ENCODE measurements around the gene DCXR. TPM values are rescaled to one million over a fixed set of nuclear protein-coding genes. Genes with fewer than 3 reads are reported as not detected.

Gene DCXR
- total and polyA plus RNA-seq, 2 of the 13 experiments (the other 11 are each of a cell fraction or from before 2014, with no cell fraction given): 287 to 311 TPM

DNA sequence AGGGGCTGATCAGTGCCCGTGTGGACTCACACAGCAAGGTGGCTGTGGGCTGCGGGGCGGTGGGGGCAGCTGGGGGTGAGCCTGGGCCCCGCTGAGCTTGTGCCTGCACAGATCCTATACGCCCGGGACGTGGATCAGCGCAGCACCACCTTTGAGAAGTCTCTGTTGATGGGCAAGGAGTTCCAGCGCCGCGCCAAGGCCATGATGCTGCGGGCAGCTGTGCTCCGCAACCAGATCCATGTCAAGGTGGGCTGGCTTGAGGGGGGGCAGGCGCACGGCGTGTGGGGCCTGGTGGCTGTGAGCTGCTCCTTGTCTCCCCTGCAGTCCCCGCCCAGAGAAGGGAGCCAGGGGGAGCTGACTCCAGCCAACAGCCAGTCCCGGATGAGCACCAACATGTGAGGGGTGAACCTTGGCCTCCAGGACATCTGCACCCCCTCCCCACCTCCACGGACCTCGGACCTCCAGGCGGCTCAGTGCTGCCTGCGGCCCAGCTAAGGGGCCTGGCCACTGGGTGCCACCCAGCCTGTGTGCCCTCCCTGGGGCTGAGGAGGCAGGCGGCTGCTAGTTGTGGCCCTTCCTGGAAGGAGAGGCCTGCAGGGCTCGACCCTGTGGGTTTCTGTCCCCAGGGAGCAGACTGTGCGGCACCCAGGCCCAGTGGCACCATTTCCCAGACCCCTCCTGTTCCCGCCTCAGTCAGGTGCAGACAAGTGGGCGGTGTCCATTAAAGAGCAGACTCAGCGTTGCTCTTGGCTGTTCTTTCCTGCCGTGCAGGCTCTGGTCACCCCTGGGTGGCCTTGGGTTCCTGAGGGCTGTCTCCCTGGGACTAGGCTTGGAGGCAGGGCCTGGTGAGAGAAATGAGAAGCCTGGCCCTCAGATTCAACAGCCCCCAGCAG is 19.5 kb upstream of the DCXR start (continued):
- TF ChIP-seq ZNF816 (CRISPR knock-in tag; IDR thresholded peaks at IDR 0.05; ENCODE audit: borderline replicate concordance) (no peak), RNF219 (CRISPR knock-in tag; IDR thresholded peaks at IDR 0.05) (no peak), FOXJ3 (CRISPR knock-in tag; IDR thresholded peaks at IDR 0.05; ENCODE audit: borderline replicate concordance) (peak; percentile 40; the same call in 1 of the 2 replicates), AFF4 (CRISPR knock-in tag; IDR thresholded peaks at IDR 0.05) (no peak), ARNTL (CRISPR knock-in tag; IDR thresholded peaks at IDR 0.05) (peak; percentile 97), ZSCAN29 (CRISPR knock-in tag; conservative IDR thresholded peaks at IDR 0.05) (0 out of 2 replicates have a peak, but pooled peaks have one; percentile 73), NBN (conservative IDR thresholded peaks at IDR 0.05) (no peak), TOE1 (CRISPR knock-in tag; IDR thresholded peaks at IDR 0.05) (no peak; the same call in 1 of the 2 replicates), ZNF17 (CRISPR knock-in tag; IDR thresholded peaks at IDR 0.05) (no peak), MXI1 (IDR thresholded peaks at IDR 0.05; ENCODE audit: borderline replicate concordance, low read depth, low read length) (peak; percentile 82; the same call in 1 of the 3 replicates), ZNF441 (CRISPR knock-in tag; IDR thresholded peaks at IDR 0.05; ENCODE audit: borderline replicate concordance) (peak; percentile 83; the same call in 1 of the 2 replicates)
- TF ChIP-seq, protein P1, sequence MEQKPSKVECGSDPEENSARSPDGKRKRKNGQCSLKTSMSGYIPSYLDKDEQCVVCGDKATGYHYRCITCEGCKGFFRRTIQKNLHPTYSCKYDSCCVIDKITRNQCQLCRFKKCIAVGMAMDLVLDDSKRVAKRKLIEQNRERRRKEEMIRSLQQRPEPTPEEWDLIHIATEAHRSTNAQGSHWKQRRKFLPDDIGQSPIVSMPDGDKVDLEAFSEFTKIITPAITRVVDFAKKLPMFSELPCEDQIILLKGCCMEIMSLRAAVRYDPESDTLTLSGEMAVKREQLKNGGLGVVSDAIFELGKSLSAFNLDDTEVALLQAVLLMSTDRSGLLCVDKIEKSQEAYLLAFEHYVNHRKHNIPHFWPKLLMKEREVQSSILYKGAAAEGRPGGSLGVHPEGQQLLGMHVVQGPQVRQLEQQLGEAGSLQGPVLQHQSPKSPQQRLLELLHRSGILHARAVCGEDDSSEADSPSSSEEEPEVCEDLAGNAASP (CRISPR knock-in tag; IDR thresholded peaks at IDR 0.05; ENCODE audit: borderline replicate concordance): peak; percentile 71; the same call in 1 of the 2 replicates
- TF ChIP-seq, protein P2, sequence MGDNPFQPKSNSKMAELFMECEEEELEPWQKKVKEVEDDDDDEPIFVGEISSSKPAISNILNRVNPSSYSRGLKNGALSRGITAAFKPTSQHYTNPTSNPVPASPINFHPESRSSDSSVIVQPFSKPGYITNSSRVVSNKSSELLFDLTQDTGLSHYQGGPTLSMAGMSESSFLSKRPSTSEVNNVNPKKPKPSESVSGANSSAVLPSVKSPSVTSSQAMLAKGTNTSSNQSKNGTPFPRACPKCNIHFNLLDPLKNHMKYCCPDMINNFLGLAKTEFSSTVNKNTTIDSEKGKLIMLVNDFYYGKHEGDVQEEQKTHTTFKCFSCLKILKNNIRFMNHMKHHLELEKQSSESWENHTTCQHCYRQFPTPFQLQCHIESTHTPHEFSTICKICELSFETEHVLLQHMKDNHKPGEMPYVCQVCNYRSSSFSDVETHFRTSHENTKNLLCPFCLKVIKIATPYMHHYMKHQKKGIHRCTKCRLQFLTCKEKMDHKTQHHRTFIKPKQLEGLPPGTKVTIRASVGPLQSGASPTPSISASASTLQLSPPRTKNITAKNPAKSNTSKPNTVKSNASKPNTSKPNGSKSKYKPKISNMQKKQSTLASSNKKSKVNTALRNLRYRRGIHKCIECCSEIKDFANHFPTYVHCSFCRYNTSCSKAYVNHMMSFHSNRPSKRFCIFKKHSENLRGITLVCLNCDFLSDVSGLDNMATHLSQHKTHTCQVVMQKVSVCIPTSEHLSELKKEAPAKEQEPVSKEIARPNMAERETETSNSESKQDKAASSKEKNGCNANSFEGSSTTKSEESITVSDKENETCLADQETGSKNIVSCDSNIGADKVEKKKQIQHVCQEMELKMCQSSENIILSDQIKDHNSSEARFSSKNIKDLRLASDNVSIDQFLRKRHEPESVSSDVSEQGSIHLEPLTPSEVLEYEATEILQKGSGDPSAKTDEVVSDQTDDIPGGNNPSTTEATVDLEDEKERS (CRISPR knock-in tag; IDR thresholded peaks at IDR 0.05): peak; percentile 19; the same call in 1 of the 2 replicates
